ENCODE data around the gene GRIN3B. TPM values are rescaled to one million over a fixed set of nuclear protein-coding genes. Genes with fewer than 3 reads are reported as not detected.

GRIN3B gene
- total and polyA plus RNA-seq, 2 donors from 2014 or later: 0.15 to 0.44 TPM

GRCh38 chr19:996051-996838 lies 4.0 kb upstream of the GRIN3B start:
- TF ChIP-seq CTCF (IDR thresholded peaks at IDR 0.05; ENCODE audit: borderline replicate concordance, extremely low read depth, insufficient read depth): no peak
- peaks cover 17% of the 10 kb centered on the region for H3K27me3 ChIP-seq (ENCODE audit: control insufficient read depth, insufficient read depth, low read length)
- H3K9ac ChIP-seq (ENCODE audit: low read length in 3 of 3): no peak overlapping the region
- H3K36me3 ChIP-seq (ENCODE audit: control insufficient read depth in 2 of 3, insufficient read depth in 3 of 3, low read length in 3 of 3): no peaks in the 10 kb centered on the region
- intact Hi-C loops (cut with DNase I): no loop called here
- FAIRE-seq: no peak
- peak; percentile 60 to 87 (median 74) for DNase-seq
- H3K4me3 ChIP-seq (ENCODE audit: low read length in 3 of 3): no peak overlapping the region
- H3K4me1 ChIP-seq (ENCODE audit: control insufficient read depth in 2 of 3, insufficient read depth in 2 of 3, low read depth in 1 of 3, low read length in 3 of 3): peaks cover 0 to 15% (median 14%) of the 10 kb centered on the region in 3 donors
- no peaks in the 10 kb centered on the region for H3K9me3 ChIP-seq (ENCODE audit: control insufficient read depth in 2 of 3, insufficient read depth in 1 of 3, low read length in 3 of 3)
- peak overlapping the region; percentile 32 to 77 for H3K27ac ChIP-seq (ENCODE audit: low read depth in 2 of 2, low read length in 2 of 2)

DNA sequence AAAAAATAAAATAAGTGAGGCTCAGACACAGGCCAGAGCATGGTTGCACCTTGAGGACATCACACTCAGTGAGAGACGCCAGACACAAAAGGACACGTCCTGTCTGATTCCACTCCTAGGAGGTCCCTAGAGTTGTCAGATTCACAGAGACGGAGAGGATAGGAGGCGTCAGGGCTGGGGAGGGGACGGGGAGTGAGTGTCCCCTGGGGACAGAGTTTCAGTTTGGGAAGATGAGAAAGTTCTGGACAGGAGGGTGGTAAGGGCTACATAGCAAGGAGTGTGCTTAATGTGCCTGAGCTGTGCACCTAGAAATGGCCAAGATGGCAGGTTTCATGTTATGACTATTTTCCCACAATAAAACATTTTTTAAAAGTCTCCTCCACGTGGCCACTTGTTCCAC lies 2.2 kb upstream of the GRIN3B start:
- H3K4me1 ChIP-seq (ENCODE audit: control insufficient read depth in 2 of 3, insufficient read depth in 2 of 3, low read depth in 1 of 3, low read length in 3 of 3): peaks cover 0 to 15% (median 14%) of the 10 kb centered on the region in 3 donors
- peaks cover 17% of the 10 kb centered on the region for H3K27me3 ChIP-seq (ENCODE audit: control insufficient read depth, insufficient read depth, low read length)
- TF ChIP-seq CTCF (IDR thresholded peaks at IDR 0.05; ENCODE audit: borderline replicate concordance, extremely low read depth, insufficient read depth): no peak
- H3K9ac ChIP-seq (ENCODE audit: low read length in 3 of 3): no peak overlapping the region
- DNase-seq (no peak), FAIRE-seq (no peak)
- H3K4me3 ChIP-seq (ENCODE audit: low read length in 3 of 3): no peak overlapping the region
- H3K27ac ChIP-seq (ENCODE audit: low read depth in 2 of 2, low read length in 2 of 2): no peak overlapping the region
- H3K36me3 ChIP-seq (ENCODE audit: control insufficient read depth in 2 of 3, insufficient read depth in 3 of 3, low read length in 3 of 3): no peaks in the 10 kb centered on the region
- H3K9me3 ChIP-seq (ENCODE audit: control insufficient read depth in 2 of 3, insufficient read depth in 1 of 3, low read length in 3 of 3): no peaks in the 10 kb centered on the region
- intact Hi-C loops (cut with DNase I): no loop called here

DNA sequence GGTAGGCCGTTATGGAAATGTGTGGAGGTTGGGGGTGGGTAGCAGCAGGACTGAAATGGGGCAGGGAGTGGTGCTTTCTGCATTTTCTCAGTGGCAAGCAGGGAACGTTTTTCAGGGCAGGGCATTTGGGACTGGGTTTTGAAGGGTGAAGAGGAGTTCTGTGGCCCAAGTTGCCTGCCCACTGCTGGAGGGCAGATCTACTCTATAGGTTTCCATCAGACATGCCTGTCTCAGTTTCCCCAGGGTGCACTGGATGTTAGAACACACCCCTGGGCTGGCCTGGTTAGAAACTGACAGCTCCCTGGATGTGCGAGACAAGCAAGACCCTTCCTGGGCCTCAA lies 870 bp upstream of the GRIN3B start:
- FAIRE-seq (no peak), DNase-seq (no peak)
- Histone ChIP-seq H3K27me3 (ENCODE audit: control insufficient read depth, insufficient read depth, low read length) (peaks cover 17% of the 10 kb centered on the region), H3K9me3 (ENCODE audit: control insufficient read depth in 2 of 3, insufficient read depth in 1 of 3, low read length in 3 of 3) (no peaks in the 10 kb centered on the region), H3K27ac (ENCODE audit: low read depth in 2 of 2, low read length in 2 of 2) (no peak overlapping the region), H3K9ac (ENCODE audit: low read length in 3 of 3) (no peak overlapping the region), H3K36me3 (ENCODE audit: control insufficient read depth in 2 of 3, insufficient read depth in 3 of 3, low read length in 3 of 3) (no peaks in the 10 kb centered on the region), H3K4me1 (ENCODE audit: control insufficient read depth in 2 of 3, insufficient read depth in 2 of 3, low read depth in 1 of 3, low read length in 3 of 3) (peaks cover 0 to 15% (median 14%) of the 10 kb centered on the region in 3 donors), H3K4me3 (ENCODE audit: low read length in 3 of 3) (no peak overlapping the region)
- intact Hi-C loops (cut with DNase I): no loop called here
- TF ChIP-seq CTCF (IDR thresholded peaks at IDR 0.05; ENCODE audit: borderline replicate concordance, extremely low read depth, insufficient read depth): no peak
